Hepatocyte (in vitro differentiated cells): ENCODE results near the gene MRM1. TPM values are rescaled to one million over a fixed set of nuclear protein-coding genes. Genes with fewer than 3 reads are reported as not detected.
"Not testable (repeated sequence)": the region's sequence is repeated elsewhere in the genome, so short reads cannot be mapped to it uniquely, and the experiment has no call there.

ENCODE experiments used
- DNase-seq: peaks from one replicate; pipeline ENCODE4 v3.0.0-alpha.2; 2016; ENCODE audit warnings: low spot score
- H2AFZ ChIP-seq: fragments of 200-600 bp; sonication (generic); 2 replicates; pipeline ENCODE4 v1.6.0; 2016; ENCODE audit warnings: antibody characterized with exemption, mild to moderate bottlenecking
- H3K27ac ChIP-seq: fragments of 200-600 bp; sonication (generic); 2 replicates; pipeline ENCODE4 v1.5.1; 2016; ENCODE audit warnings: mild to moderate bottlenecking
- H3K27me3 ChIP-seq: fragments of 200-600 bp; sonication (generic); 2 replicates; pipeline ENCODE4 v1.6.1; 2016
- H3K36me3 ChIP-seq: fragments of 200-600 bp; sonication (generic); replicated peaks from 2 replicates; pipeline ENCODE4 v1.5.1; 2016; ENCODE audit warnings: low read depth; ENCODE audit not compliant: insufficient read depth
- H3K4me1 ChIP-seq: fragments of 200-600 bp; sonication (generic); 2 replicates; pipeline ENCODE4 v1.5.1; 2016; ENCODE audit warnings: mild to moderate bottlenecking, moderate library complexity; ENCODE audit not compliant: insufficient read depth
- H3K4me2 ChIP-seq: fragments of 200-600 bp; sonication (generic); 2 replicates; pipeline ENCODE4 v1.6.0; 2016
- H3K4me3 ChIP-seq: fragments of 200-600 bp; sonication (generic); 2 replicates; pipeline ENCODE4 v1.5.1; 2016; ENCODE audit warnings: mild to moderate bottlenecking
- H3K79me2 ChIP-seq: fragments of 200-600 bp; sonication (generic); 2 replicates; pipeline ENCODE4 v1.6.0; 2017; ENCODE audit warnings: mild to moderate bottlenecking
- H3K9me2 ChIP-seq: fragments of 200-600 bp; sonication (generic); replicated peaks from 2 replicates; pipeline ENCODE4 v1.6.0; 2017; ENCODE audit warnings: mild to moderate bottlenecking; ENCODE audit not compliant: insufficient read depth
- H3K9me3 ChIP-seq: fragments of 200-600 bp; sonication (generic); 2 replicates; pipeline ENCODE4 v1.5.1; 2016; ENCODE audit warnings: low read depth, mild to moderate bottlenecking
- H4K20me1 ChIP-seq: fragments of 200-600 bp; sonication (generic); 2 replicates; pipeline ENCODE4 v1.6.0; 2016; ENCODE audit warnings: mild to moderate bottlenecking; ENCODE audit not compliant: insufficient read depth, poor library complexity, severe bottlenecking
- EZH2 ChIP-seq: fragments of 200-600 bp; sonication (generic); IDR thresholded peaks from 2 replicates; pipeline ENCODE4 v1.6.1; 2016; ENCODE audit warnings: antibody characterized with exemption, mild to moderate bottlenecking, borderline replicate concordance
- EZH2phosphoT487 ChIP-seq: fragments of 200-600 bp; sonication (generic); IDR thresholded peaks from one replicate; pipeline ENCODE4 v1.6.1; 2018; ENCODE audit warnings: antibody characterized with exemption, mild to moderate bottlenecking, low read depth, moderate library complexity; ENCODE audit not compliant: unreplicated experiment, severe bottlenecking
- WGBS: methylation state at CpG from one replicate; pipeline ENCODE4 v1.1.6; 2016; ENCODE audit warnings: low lambda C conversion rate; ENCODE audit errors: missing lambda C conversion rate; 5-methylcytosine and 5-hydroxymethylcytosine counted together
- polyA plus RNA-seq: library from polyadenylated mRNA; unstranded; fragments of >200 nt; fragmentation: Nextera tagmentation; extraction: Ambion mirVana; gene quantifications from 2 replicates; pipeline ENCODE4 v1.2.1, GENCODE V29; 2016
- total RNA-seq: library from RNA; depleted of rRNA; stranded (reverse); fragments of >200 nt; gene quantifications from 2 replicates; pipeline ENCODE4 v1.2.3, GENCODE V29; 2014
- TF ChIP-seq, protein P1 (sequence below): fragments of 200-600 bp; sonication (generic); IDR thresholded peaks from 2 replicates; pipeline ENCODE4 v1.5.1; 2016; ENCODE audit warnings: antibody characterized with exemption, mild to moderate bottlenecking; ENCODE audit not compliant: poor library complexity

Gene MRM1
- total and polyA plus RNA-seq, 2 experiments from 2014 or later, result 4.1 to 5.5 TPM

DNA sequence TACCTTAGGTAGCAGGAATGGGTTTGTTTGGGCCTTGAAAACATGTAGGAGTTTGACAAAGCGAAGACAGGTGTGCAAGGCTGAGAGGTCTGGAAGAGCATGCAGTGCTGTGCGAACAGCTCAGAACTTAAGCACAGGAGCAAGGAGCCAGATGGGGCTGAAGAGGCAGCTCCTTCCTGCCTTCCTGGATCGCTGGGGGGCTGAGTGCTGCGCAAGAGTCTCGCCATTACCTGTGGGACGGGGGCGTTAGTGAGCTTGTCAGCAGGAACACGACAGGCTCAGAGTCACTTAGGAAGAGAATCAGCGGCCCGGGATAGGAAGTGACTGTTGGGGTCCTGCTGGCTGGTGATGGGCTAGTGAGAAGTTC is 464 bp upstream of the MRM1 start:
- H3K4me1 ChIP-seq, result peaks cover 9% of the 10 kb centered on the region
- H3K9me2 ChIP-seq, result no peaks in the 10 kb centered on the region
- no peak for TF ChIP-seq EZH2phosphoT487
- TF ChIP-seq EZH2, result no peak
- TF ChIP-seq, protein P1, sequence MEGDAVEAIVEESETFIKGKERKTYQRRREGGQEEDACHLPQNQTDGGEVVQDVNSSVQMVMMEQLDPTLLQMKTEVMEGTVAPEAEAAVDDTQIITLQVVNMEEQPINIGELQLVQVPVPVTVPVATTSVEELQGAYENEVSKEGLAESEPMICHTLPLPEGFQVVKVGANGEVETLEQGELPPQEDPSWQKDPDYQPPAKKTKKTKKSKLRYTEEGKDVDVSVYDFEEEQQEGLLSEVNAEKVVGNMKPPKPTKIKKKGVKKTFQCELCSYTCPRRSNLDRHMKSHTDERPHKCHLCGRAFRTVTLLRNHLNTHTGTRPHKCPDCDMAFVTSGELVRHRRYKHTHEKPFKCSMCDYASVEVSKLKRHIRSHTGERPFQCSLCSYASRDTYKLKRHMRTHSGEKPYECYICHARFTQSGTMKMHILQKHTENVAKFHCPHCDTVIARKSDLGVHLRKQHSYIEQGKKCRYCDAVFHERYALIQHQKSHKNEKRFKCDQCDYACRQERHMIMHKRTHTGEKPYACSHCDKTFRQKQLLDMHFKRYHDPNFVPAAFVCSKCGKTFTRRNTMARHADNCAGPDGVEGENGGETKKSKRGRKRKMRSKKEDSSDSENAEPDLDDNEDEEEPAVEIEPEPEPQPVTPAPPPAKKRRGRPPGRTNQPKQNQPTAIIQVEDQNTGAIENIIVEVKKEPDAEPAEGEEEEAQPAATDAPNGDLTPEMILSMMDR, result no peak
- WGBS, result 16% methylated on average over 10 of the region's 10 CpGs
- no peaks in the 10 kb centered on the region for H3K9me3 ChIP-seq
- H3K27me3 ChIP-seq, result no peaks in the 10 kb centered on the region
- H4K20me1 ChIP-seq, result no peaks in the 10 kb centered on the region
- peak; percentile 37 for DNase-seq
- H3K4me3 ChIP-seq, result peak overlapping the region; percentile 26
- peak overlapping the region; percentile 98 for H3K4me2 ChIP-seq
- H3K36me3 ChIP-seq, result no peaks in the 10 kb centered on the region
- H3K27ac ChIP-seq, result peak overlapping the region; percentile 88
- H2AFZ ChIP-seq, result peak overlapping the region; percentile 78
- peaks cover 13% of the 10 kb centered on the region for H3K79me2 ChIP-seq

DNA sequence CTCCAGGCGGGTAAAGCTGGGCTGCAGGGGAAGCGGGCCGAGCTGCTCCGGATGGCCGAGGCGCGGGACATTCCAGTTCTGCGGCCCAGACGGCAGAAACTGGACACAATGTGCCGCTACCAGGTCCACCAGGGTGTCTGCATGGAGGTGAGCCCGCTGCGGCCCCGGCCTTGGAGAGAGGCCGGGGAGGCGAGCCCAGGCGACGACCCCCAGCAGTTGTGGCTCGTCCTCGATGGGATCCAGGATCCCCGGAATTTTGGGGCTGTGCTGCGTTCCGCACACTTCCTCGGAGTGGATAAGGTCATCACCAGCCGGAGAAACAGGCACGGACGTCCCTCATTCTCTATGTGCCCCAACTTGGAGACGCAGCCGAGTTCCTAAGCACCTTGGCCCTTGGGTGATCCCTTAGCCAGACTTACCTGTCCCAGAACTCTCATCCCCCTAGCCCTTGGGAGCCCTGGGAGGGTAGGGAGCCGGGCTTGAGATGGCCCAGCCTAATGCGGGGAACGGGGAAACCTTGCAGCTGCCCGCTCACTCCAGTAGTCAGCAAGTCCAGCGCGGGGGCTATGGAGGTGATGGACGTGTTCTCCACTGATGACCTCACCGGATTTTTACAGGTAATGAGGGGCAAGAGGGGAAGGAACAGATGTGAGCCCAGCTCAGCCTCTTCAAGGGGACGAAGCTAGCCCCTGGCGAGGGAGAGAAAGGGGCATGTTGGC is 806 bp downstream of the MRM1 start:
- H3K79me2 ChIP-seq, result peaks cover 11% of the 10 kb centered on the region
- H2AFZ ChIP-seq, result peak overlapping the region; percentile 81
- peak overlapping the region; percentile 36 for H3K4me3 ChIP-seq
- WGBS, result 5% methylated on average over 38 of the region's 38 CpGs
- H3K27ac ChIP-seq, result peak overlapping the region; percentile 88
- no peaks in the 10 kb centered on the region for H3K9me2 ChIP-seq
- H3K36me3 ChIP-seq, result no peaks in the 10 kb centered on the region
- H3K9me3 ChIP-seq, result no peaks in the 10 kb centered on the region
- peaks cover 9% of the 10 kb centered on the region for H3K4me1 ChIP-seq
- H4K20me1 ChIP-seq, result no peaks in the 10 kb centered on the region
- DNase-seq, result peak; percentile 40
- TF ChIP-seq, protein P1, result no peak
- TF ChIP-seq EZH2 (no peak), EZH2phosphoT487 (no peak)
- peak overlapping the region; percentile 98 for H3K4me2 ChIP-seq
- H3K27me3 ChIP-seq, result no peaks in the 10 kb centered on the region

DNA sequence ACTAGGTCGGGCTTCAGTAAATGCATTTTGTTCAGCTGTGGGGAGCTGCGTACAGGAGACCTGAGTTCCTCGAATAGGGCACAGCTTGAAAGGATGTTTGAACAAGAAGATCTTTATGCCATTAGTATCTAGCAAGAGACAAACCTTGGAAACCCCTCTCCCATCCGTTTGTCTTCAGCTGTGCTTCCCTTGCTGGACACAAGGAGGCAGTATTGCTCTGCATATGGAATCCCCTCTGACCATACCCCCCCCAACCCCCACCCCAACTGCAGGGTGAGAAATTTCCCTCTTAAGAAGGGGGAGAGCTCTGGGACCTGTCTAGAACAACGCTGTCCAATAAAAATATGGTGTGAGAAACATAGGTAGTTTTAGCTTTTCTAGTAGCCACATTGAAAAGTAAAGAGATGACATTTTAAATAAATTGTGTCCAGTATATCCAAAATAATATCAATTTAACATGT is 1.6 kb downstream of the MRM1 start:
- peak; percentile 80 for DNase-seq
- peaks cover 11% of the 10 kb centered on the region for H3K79me2 ChIP-seq
- H3K36me3 ChIP-seq, result no peaks in the 10 kb centered on the region
- no peak for TF ChIP-seq EZH2phosphoT487
- TF ChIP-seq, protein P1, result peak; percentile 83
- peaks cover 9% of the 10 kb centered on the region for H3K4me1 ChIP-seq
- H3K4me2 ChIP-seq, result peak overlapping the region; percentile 98
- H3K9me3 ChIP-seq, result no peaks in the 10 kb centered on the region
- no peak overlapping the region for H3K27ac ChIP-seq
- H3K9me2 ChIP-seq, result no peaks in the 10 kb centered on the region
- 12% methylated on average over 5 of the region's 5 CpGs for WGBS
- H4K20me1 ChIP-seq, result no peaks in the 10 kb centered on the region
- H3K27me3 ChIP-seq, result no peaks in the 10 kb centered on the region
- peak overlapping the region; percentile 36 for H3K4me3 ChIP-seq
- peak overlapping the region; percentile 81 for H2AFZ ChIP-seq

DNA sequence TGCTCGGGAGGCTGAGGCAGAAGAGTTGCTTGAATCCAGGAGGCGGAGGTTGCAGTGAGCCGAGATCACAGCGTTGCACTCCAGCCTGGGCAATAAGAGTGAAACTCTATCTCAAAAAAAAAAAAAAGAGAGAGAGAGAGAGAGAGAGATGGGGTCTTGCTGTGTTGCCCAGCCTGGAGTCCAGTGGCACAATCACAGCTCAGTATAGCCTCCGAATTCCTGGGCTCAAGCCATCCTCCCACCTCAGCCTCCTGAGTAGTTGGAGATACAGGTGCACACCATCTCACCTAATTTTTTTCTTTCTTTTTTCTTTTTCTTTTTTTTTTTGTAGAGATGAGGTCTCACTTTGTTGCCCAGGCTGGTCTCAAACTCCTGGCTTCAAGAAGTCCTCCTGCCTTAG is 3.6 kb downstream of the MRM1 start:
- not testable (repeated sequence) for H3K4me3 ChIP-seq, H2AFZ ChIP-seq, H3K36me3 ChIP-seq, H3K9me2 ChIP-seq, H4K20me1 ChIP-seq, H3K4me2 ChIP-seq, H3K27ac ChIP-seq, DNase-seq, H3K4me1 ChIP-seq, H3K9me3 ChIP-seq, H3K27me3 ChIP-seq
- peaks cover 11% of the 10 kb centered on the region for H3K79me2 ChIP-seq
- 95% methylated on average over 4 of the region's 5 CpGs for WGBS
